NCI-H2029 treated with DMSO at 0.1 percent for 48 hours (cell line): ENCODE results near the gene OR5H6.
"Not testable (repeated sequence)": the region's sequence is repeated elsewhere in the genome, so short reads cannot be mapped to it uniquely, and the experiment has no call there.

Source experiments
- DNase-seq: peaks from one replicate; lab custom pipeline; 2025; lab: John Stamatoyannopoulos, UW

OR5H6 gene

DNA sequence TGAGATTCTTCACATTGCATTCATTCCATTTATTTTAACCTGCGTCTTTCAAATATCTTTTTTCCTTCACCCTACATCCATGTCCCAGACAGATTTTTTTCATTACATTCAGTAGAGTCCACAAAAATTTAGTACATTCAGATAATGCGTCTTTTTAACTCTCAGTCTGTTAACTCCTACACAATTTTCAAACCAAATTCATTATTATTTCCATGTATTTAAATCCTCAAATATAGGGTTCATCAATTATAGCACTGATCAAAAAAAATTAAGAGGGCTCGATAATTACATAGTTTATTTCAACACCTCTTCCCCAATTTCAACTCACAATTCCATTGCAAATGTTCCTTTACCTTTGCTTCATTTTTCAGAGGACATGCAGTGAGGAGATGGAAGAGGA, at the start of gene OR5H6:
TSS of gene OR5H6 (plus strand) at position 301 of the 400 bp plus-strand sequence. CDS start at position 390, 89 bp downstream.
- DNase-seq, result no peak

DNA sequence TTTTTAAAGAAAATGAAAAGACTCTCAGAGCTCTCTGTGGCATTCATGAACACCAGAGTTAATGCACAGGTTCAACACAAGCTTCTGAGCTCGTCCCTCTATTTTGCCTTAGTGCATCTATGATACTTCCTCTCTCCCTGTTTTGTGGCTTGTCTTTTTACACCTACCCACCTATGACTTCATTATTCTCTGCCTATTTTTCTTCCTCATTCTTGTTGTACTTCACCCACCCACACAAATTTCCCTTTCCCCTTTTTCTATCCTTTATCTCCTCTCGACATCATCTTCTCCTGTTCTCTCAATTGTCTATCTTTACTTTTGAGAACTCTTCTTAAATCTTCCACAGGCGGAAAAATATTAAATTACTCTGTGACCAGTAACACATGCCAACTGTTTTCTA, 49.0 kb upstream of the OR5H6 start:
- DNase-seq, result no peak

DNA sequence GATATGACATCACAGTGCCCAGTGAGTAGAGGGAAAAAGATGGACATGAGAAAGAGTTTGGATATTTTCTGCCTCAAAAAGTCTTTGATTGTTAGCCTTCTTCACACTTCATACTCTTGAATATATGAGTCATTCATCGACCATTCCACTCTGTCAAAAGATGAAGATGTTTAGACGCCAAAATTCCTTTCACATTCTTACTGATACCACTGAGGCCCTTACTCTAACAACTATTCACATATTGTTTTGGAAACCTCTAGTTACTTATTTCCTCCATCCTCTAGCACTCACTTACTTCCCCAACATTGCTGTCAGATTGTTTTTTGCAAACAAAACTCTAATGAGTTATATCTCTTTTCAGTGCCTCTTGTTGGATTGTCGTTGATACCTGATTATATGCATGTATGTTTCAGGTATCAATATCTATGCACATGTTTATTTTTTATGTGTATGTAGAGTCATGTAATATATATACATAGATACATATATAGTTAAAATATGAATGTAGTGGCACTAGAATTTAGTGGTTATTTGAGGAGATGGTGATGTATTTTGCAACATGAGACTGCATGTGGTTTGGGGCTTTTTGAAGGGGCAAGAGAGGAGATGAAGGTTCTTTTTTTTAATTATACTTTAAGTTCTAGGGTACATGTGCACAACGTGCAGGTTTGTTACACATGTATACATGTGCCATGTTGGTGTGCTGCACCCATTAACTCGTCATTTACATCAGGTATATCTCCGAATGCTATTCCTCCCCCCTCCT, 40.0 kb upstream of the OR5H6 start:
- DNase-seq, result no peak

DNA sequence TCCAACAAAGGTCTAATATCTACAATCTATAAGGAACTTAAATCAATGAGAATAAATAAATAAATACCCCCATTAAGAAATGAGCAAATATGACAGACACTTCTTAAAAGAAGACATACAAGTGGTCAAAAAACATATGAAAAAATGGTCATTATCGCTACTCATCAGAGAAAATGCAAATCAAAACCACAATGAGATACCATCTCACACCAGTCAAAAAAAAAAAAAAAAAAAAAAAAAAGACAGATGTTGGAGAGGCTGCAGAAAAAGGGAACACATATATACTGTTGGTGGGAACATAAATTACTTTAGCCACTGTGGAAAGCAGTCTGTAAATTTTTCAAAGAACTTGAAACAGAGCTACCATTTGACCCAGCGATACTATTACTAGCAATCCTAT, 31.6 kb upstream of the OR5H6 start:
- no peak for DNase-seq

DNA sequence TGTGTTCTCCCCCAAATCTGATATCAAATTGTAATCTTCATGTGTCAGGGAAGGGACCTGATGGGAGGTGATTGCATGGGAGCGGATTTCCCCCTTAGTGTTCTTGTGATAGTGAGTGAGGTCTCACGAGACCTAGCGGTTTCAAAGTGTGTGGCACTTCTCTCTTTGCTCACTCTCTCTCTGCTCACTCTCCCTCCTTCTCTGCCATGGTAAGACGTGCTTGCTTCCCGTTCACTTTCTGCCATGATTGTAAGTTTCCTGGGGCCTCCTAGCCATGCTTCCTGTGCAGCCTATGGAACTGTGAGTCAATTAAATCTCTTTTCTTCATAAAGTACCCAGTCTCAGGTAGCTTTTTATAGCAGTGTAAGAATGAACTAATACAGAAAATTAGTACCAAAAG, 30.6 kb upstream of the OR5H6 start:
- DNase-seq, result no peak

DNA sequence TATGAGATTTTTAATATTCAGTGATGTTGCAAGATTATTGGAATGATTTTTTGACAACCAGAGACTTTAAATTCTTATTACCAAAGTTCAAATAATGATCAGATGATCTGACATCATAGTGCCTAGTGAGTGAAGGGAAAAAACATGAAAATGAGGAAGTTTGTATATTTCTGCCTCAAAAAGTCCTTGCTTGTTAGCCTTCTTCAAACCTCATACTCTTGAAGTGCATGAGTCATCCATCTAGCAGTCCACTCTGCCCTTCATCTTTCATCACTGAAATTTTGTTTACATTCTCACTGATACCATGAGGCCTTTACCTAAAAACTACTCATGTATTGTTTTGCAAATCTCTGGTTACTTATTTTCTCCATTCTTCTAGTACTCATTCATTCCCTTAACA, 23.9 kb upstream of the OR5H6 start:
- no peak for DNase-seq

DNA sequence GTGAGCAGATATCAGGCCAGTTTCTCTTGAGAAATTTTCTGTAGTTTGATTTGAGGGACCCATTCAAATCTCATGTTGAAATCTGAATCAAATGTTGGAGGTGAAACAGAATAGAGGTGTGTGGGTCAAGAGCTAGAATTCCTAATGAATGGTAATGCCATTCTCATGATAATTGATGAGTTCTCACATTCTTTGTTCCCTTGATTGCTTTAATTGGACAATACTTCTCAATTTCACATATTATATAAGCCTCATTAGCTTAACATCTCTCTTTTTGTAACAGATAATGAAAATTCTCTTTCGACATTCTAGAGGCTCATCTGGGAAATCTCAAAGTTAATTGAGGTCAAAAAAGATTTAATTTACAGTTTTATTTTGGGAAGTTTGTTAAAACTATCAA, 21.9 kb upstream of the OR5H6 start:
- DNase-seq, result no peak

DNA sequence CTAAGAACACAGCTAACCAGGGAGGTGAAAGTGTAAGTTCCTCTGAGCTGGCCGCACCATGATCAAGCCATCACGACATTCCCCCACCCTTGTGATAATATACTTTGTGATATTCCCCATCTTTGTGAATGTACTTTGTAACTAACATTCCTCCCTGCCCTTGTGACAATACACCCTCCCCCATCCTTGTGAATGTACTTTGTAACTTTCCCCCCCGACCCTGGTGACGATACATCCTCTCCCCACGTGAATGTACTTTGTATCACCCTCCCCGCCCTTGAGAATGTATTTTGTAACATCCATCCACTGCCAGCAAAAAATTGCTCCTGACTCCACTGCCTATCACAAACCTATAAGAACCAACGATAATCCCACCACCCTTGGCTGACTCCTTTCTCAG, 20.2 kb upstream of the OR5H6 start:
- DNase-seq, result no peak

DNA sequence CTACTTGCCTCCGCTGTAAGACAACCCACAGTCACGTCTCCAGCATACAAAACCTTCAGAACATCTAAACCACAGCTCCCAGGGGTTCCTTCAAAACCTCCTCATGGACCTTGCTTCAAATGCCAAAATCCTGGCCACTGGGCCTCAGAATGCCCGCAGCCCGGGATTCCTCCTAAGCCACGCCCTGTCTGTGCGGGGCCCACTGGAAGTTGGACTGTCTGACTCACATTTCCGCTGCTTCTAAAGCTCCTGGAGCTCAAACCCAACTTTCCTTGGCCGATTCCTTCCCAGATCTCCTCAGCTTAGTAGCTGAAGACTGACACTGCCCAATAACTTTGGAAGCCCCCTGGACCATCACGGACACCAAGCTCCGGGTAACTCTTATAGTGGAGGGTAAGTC, 17.9 kb upstream of the OR5H6 start:
- no peak for DNase-seq

DNA sequence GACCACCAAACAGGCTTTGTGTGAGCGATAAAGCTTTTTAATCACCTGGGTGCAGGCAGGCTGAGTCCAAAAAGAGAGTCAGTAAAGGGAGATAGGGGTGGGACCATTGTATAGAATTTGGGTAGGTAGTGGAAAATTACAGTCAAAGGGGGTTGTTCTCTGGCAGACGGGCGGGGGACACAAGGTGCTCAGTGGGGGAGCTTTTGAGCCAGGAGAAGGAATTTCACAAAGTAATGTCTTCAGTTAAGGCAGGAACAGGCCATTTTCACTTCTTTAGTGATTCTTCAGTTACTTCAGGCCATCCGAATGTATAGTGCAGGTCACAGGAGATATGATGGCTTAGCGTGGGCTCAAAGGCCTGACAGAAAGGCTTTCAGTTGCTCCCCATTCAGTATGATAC, 8.0 kb upstream of the OR5H6 start:
- not testable (repeated sequence) for DNase-seq

DNA sequence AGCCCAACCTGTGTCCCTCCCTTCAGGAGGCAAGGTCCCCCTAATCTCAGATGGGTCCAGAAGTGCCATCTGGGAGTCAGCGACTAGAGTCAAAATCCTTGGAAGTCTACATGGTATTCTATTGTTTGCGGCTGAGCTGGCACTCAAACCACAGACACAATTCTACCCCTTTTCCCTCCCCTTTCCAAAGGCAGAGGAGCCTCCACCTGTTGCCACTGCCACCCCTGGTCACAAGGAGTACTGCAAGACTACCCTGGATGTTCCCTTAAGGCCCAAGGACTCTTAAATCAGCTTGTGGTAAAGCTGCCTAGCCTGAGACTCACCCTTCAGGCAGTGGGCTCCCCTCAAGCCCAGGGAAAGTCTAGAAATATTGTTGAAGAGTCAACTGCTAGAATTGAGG, 4.3 kb upstream of the OR5H6 start:
- DNase-seq, result no peak

DNA sequence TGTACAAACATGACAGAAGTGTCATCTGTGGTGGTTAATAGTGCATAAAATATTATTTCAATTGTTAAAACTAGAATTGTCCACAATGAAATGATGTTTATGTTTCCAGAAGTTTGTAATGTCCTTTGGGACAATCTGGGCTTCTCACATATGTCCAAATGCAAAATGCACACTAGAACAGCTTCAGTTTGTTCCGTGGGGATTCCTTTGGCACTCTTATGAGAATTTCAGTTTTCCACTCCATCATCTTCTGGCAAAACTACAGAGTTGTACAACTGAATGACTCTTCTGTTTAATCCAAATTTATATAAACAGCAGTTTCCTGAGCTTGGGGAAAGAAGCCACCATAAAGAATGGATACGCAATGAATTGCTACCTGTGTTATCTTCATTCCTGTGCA, 2.0 kb upstream of the OR5H6 start:
- no peak for DNase-seq

DNA sequence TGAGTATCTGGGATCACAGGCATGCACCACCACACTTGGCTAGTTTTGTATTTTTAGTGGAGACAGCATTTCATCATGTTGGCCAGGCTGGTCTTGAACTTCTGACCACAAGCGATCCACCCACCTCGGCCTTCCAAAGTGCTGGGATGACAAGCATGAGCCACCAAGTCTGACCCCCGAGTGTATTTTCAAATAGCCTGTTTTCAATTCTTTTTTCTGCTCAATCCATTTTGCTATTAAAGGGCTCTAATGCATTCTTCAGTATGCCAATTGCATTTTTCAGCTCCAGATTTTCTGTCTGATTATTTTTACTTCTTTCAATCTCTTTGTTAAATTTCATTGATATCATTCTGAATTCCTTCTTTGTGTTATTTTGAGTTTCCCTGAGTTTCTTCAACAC, 5.8 kb downstream of the OR5H6 start:
- DNase-seq, result no peak

DNA sequence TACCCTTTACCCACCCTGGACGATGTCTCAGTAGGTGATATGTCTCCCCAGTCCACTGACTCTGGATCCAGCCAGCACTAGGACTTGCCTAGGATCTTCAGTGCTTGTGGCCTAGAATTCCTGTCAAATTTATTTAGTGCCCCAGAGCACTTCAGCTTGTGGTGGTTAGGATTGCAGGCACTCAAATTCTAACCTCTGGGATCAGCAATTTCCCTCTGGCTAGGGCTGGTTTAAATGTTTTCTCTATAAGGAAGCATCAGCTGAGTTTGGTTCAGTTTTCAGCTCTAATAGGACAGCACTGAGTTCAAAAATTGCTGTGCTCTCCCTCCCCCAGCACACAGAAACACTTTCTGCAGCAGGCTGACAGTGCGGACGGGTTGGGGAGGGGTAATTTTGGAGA, 8.1 kb downstream of the OR5H6 start:
- DNase-seq, result no peak

DNA sequence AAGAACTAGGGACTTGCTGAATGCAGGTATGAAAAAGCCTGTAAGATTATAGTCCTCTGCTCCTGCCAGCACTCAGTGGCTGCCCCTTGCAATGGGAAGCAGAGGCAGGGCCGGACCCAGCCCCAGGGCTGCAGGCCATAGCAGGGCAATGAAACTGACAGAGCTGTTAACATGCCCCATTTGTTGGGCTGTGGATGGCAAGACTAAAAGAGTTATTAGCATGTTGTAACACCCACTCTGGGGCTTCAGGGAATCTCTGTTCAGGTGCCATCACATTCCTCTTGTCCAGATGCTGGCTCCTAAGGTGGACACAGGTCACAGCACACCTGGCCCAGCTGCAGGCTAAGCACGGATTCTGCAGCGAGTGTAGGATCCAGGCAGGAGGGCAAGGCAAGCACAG, 10.9 kb downstream of the OR5H6 start:
- DNase-seq, result no peak

DNA sequence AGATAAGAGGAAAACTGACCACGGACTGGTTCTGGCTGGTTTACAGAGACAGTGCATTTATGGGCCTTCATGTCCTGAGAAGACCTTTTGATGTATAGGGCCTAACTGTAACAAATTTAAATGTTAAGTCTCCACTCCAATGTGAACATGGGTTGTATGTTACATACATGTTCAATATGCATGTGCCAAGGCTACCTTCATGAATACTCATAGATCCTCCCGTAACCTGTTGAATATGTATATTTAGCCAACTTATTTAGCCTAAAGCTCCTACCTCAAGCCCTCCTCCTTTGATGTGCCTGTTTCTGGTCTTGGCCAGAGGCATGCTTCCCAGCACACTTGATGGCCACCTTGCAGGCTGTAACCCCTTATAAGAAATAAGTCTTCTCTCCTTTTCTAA, 18.2 kb downstream of the OR5H6 start, which contains the start of gene OR5H2:
TSS of gene OR5H2 (plus strand) at position 301 of the 400 bp plus-strand sequence. CDS start 398 bp downstream, outside the sequence.
- DNase-seq, result no peak

DNA sequence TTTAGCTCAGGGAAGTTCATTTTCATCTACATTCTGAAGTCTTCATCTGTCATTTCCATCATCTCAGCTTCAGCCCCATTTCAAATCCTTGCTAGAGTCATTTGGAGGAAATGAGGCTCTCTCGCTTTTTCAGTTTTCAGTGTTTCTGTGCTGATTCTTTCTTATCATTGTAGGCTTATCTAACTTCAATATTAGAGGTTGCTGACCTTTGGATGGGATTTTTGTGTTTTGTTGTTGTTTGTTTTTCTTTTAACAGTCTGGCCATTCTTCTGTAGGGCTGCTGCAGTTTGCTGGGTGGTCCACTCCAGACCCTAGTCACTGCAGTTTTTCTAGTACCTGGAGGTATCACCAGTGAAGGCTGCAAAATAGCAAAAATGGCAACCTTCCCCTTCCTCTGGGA, 26.9 kb downstream of the OR5H6 start:
- no peak for DNase-seq

DNA sequence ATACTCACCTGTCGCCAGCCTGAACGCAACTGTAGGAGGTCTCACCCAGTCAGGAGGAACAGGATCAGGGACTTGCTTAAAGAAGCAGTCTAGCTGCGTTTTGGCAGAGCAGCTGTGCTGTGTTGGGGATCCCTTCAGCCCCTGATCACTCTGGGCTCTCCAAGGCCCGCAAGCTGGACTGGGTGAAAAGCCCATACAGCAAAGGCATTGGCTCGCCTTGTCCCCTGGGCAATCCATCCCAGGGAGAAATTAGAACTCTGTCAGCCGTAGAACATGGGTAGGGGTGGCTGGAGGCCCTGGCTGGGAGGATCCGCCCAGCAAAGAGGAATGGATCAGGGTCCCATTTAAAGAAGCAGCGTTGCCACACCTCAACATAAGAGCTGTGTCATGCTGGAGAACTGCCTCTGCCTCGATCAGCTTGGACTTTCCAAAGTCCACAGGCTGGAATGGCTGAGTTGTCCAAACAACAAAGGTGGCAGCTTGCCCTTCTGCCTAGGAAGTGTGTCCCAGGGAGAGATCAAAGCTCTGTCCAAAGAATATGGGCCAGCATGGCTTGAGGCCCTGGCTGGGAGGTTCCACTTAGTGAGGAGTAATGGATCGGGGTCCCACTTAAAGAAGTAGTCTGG, 27.4 kb downstream of the OR5H6 start:
- no peak for DNase-seq
